Measurements from ENCODE around the gene C2CD5.
A peak's percentile ranks its signal among the peaks of the same experiment; 100 is the strongest.
"Not testable (repeated sequence)": the region's sequence is repeated elsewhere in the genome, so short reads cannot be mapped to it uniquely, and the experiment has no call there.

Gene C2CD5

GRCh38 chr12:22544038-22544979 is at the start of gene C2CD5:
C2CD5 (minus strand) TSS chr12:22544542; CDS start chr12:22544150, 392 bp downstream.
- DNase-seq = peak; percentile 97

GRCh38 chr12:22593864-22594263 is 49.5 kb upstream of the C2CD5 start:
- DNase-seq = no peak

GRCh38 chr12:22588817-22589216 is 44.5 kb upstream of the C2CD5 start:
- DNase-seq = no peak

- no peak for DNase-seq
These were observed 34.0 kb upstream of the C2CD5 start for GRCh38 chr12:22578328-22578727.

- no peak for DNase-seq
These were observed 33.3 kb upstream of the C2CD5 start for GRCh38 chr12:22577667-22578066.

- no peak for DNase-seq
These were observed 32.1 kb upstream of the C2CD5 start for GRCh38 chr12:22576473-22576872.

- no peak for DNase-seq
These were observed 31.7 kb upstream of the C2CD5 start for GRCh38 chr12:22576065-22576464.

- DNase-seq = no peak
These were observed 30.6 kb upstream of the C2CD5 start for GRCh38 chr12:22574921-22575320.

- DNase-seq = no peak
These were observed 28.8 kb upstream of the C2CD5 start for GRCh38 chr12:22573181-22573580.

- no peak for DNase-seq
These were observed 24.9 kb upstream of the C2CD5 start for GRCh38 chr12:22569253-22569652.

- peak; percentile 20 for DNase-seq
These were observed 18.0 kb upstream of the C2CD5 start for GRCh38 chr12:22562036-22563028.

- not testable (repeated sequence) for DNase-seq
These were observed 10.4 kb upstream of the C2CD5 start for GRCh38 chr12:22554750-22555149.

GRCh38 chr12:22551624-22552023 is 7.3 kb upstream of the C2CD5 start:
- no peak for DNase-seq

- no peak for DNase-seq
These were observed 913 bp upstream of the C2CD5 start for GRCh38 chr12:22545255-22545654.

GRCh38 chr12:22543246-22544037 is 900 bp downstream of the C2CD5 start:
- peak; percentile 56 for DNase-seq

- DNase-seq = no peak
These were observed 2.7 kb downstream of the C2CD5 start for GRCh38 chr12:22541496-22542155.

GRCh38 chr12:22539055-22539454 is 5.3 kb downstream of the C2CD5 start:
- no peak for DNase-seq

- DNase-seq = no peak
These were observed 6.0 kb downstream of the C2CD5 start for GRCh38 chr12:22538311-22538710.

GRCh38 chr12:22536971-22537544 is 7.3 kb downstream of the C2CD5 start:
- no peak for DNase-seq

GRCh38 chr12:22536346-22536945 is 7.9 kb downstream of the C2CD5 start:
- DNase-seq = no peak

GRCh38 chr12:22535478-22535877 is 8.9 kb downstream of the C2CD5 start:
- DNase-seq = no peak

Measured in activated CD4-positive, alpha-beta T cell treated with anti-CD3 and anti-CD28 coated beads, Interleukin-2, amount 50 U/mL, for 16 hours (primary cell).